GM18861 (cell line): ENCODE data around the gene MUC2.

Experiments
- ATAC-seq: cut with Tn5 transposase; IDR thresholded peaks from one replicate; pipeline ENCODE4 v1.9.1; 2021; ENCODE audit not compliant: unreplicated experiment

MUC2 gene

GRCh38 chr11:1070594-1071462 is 3.8 kb upstream of the MUC2 start:
- no peak for ATAC-seq

GRCh38 chr11:1071571-1072115 is 3.0 kb upstream of the MUC2 start:
- no peak for ATAC-seq

GRCh38 chr11:1072116-1072820 is 2.4 kb upstream of the MUC2 start:
- ATAC-seq: no peak

GRCh38 chr11:1072821-1073231 is 1.8 kb upstream of the MUC2 start:
- ATAC-seq: no peak

- ATAC-seq: no peak
These were observed 1.4 kb upstream of the MUC2 start for GRCh38 chr11:1073261-1073724.

- no peak for ATAC-seq
These were observed 827 bp upstream of the MUC2 start for GRCh38 chr11:1073851-1074243.

GRCh38 chr11:1075341-1075911 is 752 bp downstream of the MUC2 start:
- ATAC-seq: no peak

- no peak for ATAC-seq
These were observed 1.5 kb downstream of the MUC2 start for GRCh38 chr11:1076061-1076665.

- no peak for ATAC-seq
These were observed 2.4 kb downstream of the MUC2 start for GRCh38 chr11:1077033-1077416.

- no peak for ATAC-seq
These were observed 2.9 kb downstream of the MUC2 start for GRCh38 chr11:1077417-1078119.

- ATAC-seq: no peak
These were observed 3.5 kb downstream of the MUC2 start for GRCh38 chr11:1078191-1078601.

GRCh38 chr11:1081601-1082311 is 7.1 kb downstream of the MUC2 start:
- no peak for ATAC-seq

GRCh38 chr11:1082346-1082727 is 7.7 kb downstream of the MUC2 start:
- no peak for ATAC-seq

- no peak for ATAC-seq
These were observed 8.3 kb downstream of the MUC2 start for GRCh38 chr11:1082728-1083620.

- ATAC-seq: no peak
These were observed 9.2 kb downstream of the MUC2 start for GRCh38 chr11:1083621-1084551.

- ATAC-seq: no peak
These were observed 10.1 kb downstream of the MUC2 start for GRCh38 chr11:1084561-1085439.
